ENCODE data around the gene INTS1. TPM values are rescaled to one million over a fixed set of nuclear protein-coding genes. Genes with fewer than 3 reads are reported as not detected.

The INTS1 gene
- polyA plus RNA-seq, 3 donors = 44.8 to 54.7 (median 49.1) TPM

- no peak overlapping the region for H3K27ac ChIP-seq (ENCODE audit: low read depth, low read length)
- 12 to 60% (median 17%) methylated on average over 20 of the region's 20 CpGs for WGBS, 3 donors
Observed at GRCh38 chr7:1513657-1514095, 9.5 kb upstream of the INTS1 start.

GRCh38 chr7:1512781-1513656, 8.8 kb upstream of the INTS1 start:
- no peak overlapping the region for H3K27ac ChIP-seq (ENCODE audit: low read depth, low read length)
- 37 to 67% (median 37%) methylated on average over 35 of the region's 35 CpGs for WGBS, 3 donors

GRCh38 chr7:1511444-1512422, 7.5 kb upstream of the INTS1 start:
- 71 to 86% (median 71%) methylated on average over 28 to 30 of the region's 30 CpGs for WGBS, 3 donors
- H3K27ac ChIP-seq (ENCODE audit: low read depth, low read length) = no peak overlapping the region

GRCh38 chr7:1510780-1511154, 6.6 kb upstream of the INTS1 start:
- no peak overlapping the region for H3K27ac ChIP-seq (ENCODE audit: low read depth, low read length)
- WGBS, 3 donors = 40 to 88% (median 55%) methylated on average over 16 of the region's 16 CpGs

GRCh38 chr7:1509226-1509625, 5.0 kb upstream of the INTS1 start:
- H3K27ac ChIP-seq (ENCODE audit: low read depth, low read length) = no peak overlapping the region
- 83 to 92% (median 83%) methylated on average over 14 of the region's 14 CpGs for WGBS, 3 donors

- WGBS, 3 donors = 39 to 57% (median 55%) methylated on average over 10 of the region's 10 CpGs
Observed at GRCh38 chr7:1508277-1508758, 4.1 kb upstream of the INTS1 start.

GRCh38 chr7:1505731-1506550, 1.8 kb upstream of the INTS1 start:
- no peak overlapping the region for H3K27ac ChIP-seq (ENCODE audit: low read depth, low read length)

More at GRCh38 chr7:1508277-1508758, 4.1 kb upstream of the INTS1 start:
- H3K27ac ChIP-seq (ENCODE audit: low read depth, low read length) = no peak overlapping the region

GRCh38 chr7:1503390-1503789, 799 bp downstream of the INTS1 start:
- WGBS, 3 donors = 23 to 28% (median 25%) methylated on average over 24 of the region's 24 CpGs

More at GRCh38 chr7:1505731-1506550, 1.8 kb upstream of the INTS1 start:
- 50 to 66% (median 51%) methylated on average over 34 to 35 of the region's 35 CpGs for WGBS, 3 donors

GRCh38 chr7:1502845-1503244, 1.3 kb downstream of the INTS1 start:
- H3K27ac ChIP-seq (ENCODE audit: low read depth, low read length) = no peak overlapping the region
- WGBS, 3 donors = 85 to 89% (median 86%) methylated on average over 20 of the region's 20 CpGs

More at GRCh38 chr7:1503390-1503789, 799 bp downstream of the INTS1 start:
- no peak overlapping the region for H3K27ac ChIP-seq (ENCODE audit: low read depth, low read length)

GRCh38 chr7:1501487-1502270, 2.5 kb downstream of the INTS1 start:
- WGBS, 3 donors = 87 to 91% (median 90%) methylated on average over 20 to 21 of the region's 21 CpGs
- H3K27ac ChIP-seq (ENCODE audit: low read depth, low read length) = no peak overlapping the region

- 94 to 96% (median 95%) methylated on average over 33 to 34 of the region's 34 CpGs for WGBS, 3 donors
- H3K27ac ChIP-seq (ENCODE audit: low read depth, low read length) = no peak overlapping the region
Observed at GRCh38 chr7:1500064-1500807, 4.0 kb downstream of the INTS1 start.

GRCh38 chr7:1499367-1500029, 4.7 kb downstream of the INTS1 start:
- 88 to 91% (median 88%) methylated on average over 31 to 33 of the region's 33 CpGs for WGBS, 3 donors
- H3K27ac ChIP-seq (ENCODE audit: low read depth, low read length) = no peak overlapping the region

GRCh38 chr7:1498370-1499305, 5.6 kb downstream of the INTS1 start:
- H3K27ac ChIP-seq (ENCODE audit: low read depth, low read length) = no peak overlapping the region
- 94 to 95% (median 95%) methylated on average over 53 to 62 of the region's 62 CpGs for WGBS, 3 donors

- WGBS, 3 donors = 92 to 95% (median 94%) methylated on average over 37 of the region's 37 CpGs
- H3K27ac ChIP-seq (ENCODE audit: low read depth, low read length) = no peak overlapping the region
Observed at GRCh38 chr7:1497293-1497927, 6.8 kb downstream of the INTS1 start.
